GM19467 (cell line): ENCODE measurements around the gene SLFN5.
A peak's percentile ranks its signal among the peaks of the same experiment; 100 is the strongest.
"Not testable (repeated sequence)": the region's sequence is repeated elsewhere in the genome, so short reads cannot be mapped to it uniquely, and the experiment has no call there.

Source experiments
- ATAC-seq: cut with Tn5 transposase; IDR thresholded peaks from one replicate; pipeline ENCODE4 v1.9.1; 2021; ENCODE audit warnings: mild to moderate bottlenecking, moderate library complexity; ENCODE audit not compliant: unreplicated experiment

The SLFN5 gene

GRCh38 chr17:35241520-35241919 lies 1.4 kb upstream of the SLFN5 start:
- ATAC-seq: no peak

- peak; percentile 62 for ATAC-seq
Measured at GRCh38 chr17:35242158-35242804, 591 bp upstream of the SLFN5 start.

- ATAC-seq: no peak
Measured at GRCh38 chr17:35243561-35244340, 879 bp downstream of the SLFN5 start.

- peak; percentile 40 for ATAC-seq
Measured at GRCh38 chr17:35244341-35245195, 1.7 kb downstream of the SLFN5 start.

GRCh38 chr17:35245196-35245486 lies 2.3 kb downstream of the SLFN5 start:
- ATAC-seq: no peak

- no peak for ATAC-seq
Measured at GRCh38 chr17:35252651-35253050, 9.8 kb downstream of the SLFN5 start.

GRCh38 chr17:35254107-35254773 lies 11.4 kb downstream of the SLFN5 start:
- no peak for ATAC-seq

GRCh38 chr17:35255316-35255715 lies 12.4 kb downstream of the SLFN5 start:
- ATAC-seq: no peak

- ATAC-seq: no peak
Measured at GRCh38 chr17:35256629-35257028, 13.8 kb downstream of the SLFN5 start.

GRCh38 chr17:35257208-35257659 lies 14.4 kb downstream of the SLFN5 start:
- ATAC-seq: no peak

- no peak for ATAC-seq
Measured at GRCh38 chr17:35259001-35259400, 16.1 kb downstream of the SLFN5 start.

- ATAC-seq: no peak
Measured at GRCh38 chr17:35265071-35265470, 22.2 kb downstream of the SLFN5 start.

- no peak for ATAC-seq
Measured at GRCh38 chr17:35265566-35266141, 22.8 kb downstream of the SLFN5 start.

- ATAC-seq: not testable (repeated sequence)
Measured at GRCh38 chr17:35274167-35275066, 31.5 kb downstream of the SLFN5 start.

GRCh38 chr17:35278454-35278853 lies 35.6 kb downstream of the SLFN5 start:
- ATAC-seq: not testable (repeated sequence)

GRCh38 chr17:35278876-35279275 lies 36.0 kb downstream of the SLFN5 start:
- ATAC-seq: not testable (repeated sequence)

GRCh38 chr17:35283767-35284166 lies 40.9 kb downstream of the SLFN5 start:
- no peak for ATAC-seq

GRCh38 chr17:35284955-35285354 lies 42.1 kb downstream of the SLFN5 start:
- no peak for ATAC-seq

- ATAC-seq: no peak
Measured at GRCh38 chr17:35286120-35286781, 43.4 kb downstream of the SLFN5 start.
